Kidney (tissue), 14 donors: ENCODE measurements around the gene ZBTB1. TPM values are rescaled to one million over a fixed set of nuclear protein-coding genes. Genes with fewer than 3 reads are reported as not detected.

ENCODE experiments used
- DNase-seq, 5 donors: peaks; one replicate each; pipeline ENCODE4 v3.0.0-alpha.2; 2013 to 2020
- FAIRE-seq: peaks from 2 replicates; lab custom pipeline; 2012; peaks lifted over from hg19 to GRCh38; lab: Jason Lieb, UNC
- H3K27ac ChIP-seq, 2 donors: one replicate each; pipeline ENCODE4 v1.7.0; 2013; ENCODE audit warnings: low read depth in 2 of 2, low read length in 2 of 2, inconsistent platforms in 1 of 2
- H3K27me3 ChIP-seq: one replicate; pipeline ENCODE4 v1.7.1; 2013; ENCODE audit warnings: low read length, inconsistent platforms; ENCODE audit not compliant: control insufficient read depth, insufficient read depth
- H3K36me3 ChIP-seq, 3 donors: one replicate each; pipeline versions ENCODE4 v1.7.0 to v1.7.1; 2013; ENCODE audit warnings: low read length in 3 of 3, control low read depth in 1 of 3, inconsistent platforms in 1 of 3; ENCODE audit not compliant: insufficient read depth in 3 of 3, control insufficient read depth in 2 of 3
- H3K4me1 ChIP-seq, 3 donors: one replicate each; pipeline versions ENCODE4 v1.7.0 to v1.7.1; 2013; ENCODE audit warnings: low read length in 3 of 3, inconsistent platforms in 1 of 3, low read depth in 1 of 3; ENCODE audit not compliant: control insufficient read depth in 2 of 3, insufficient read depth in 2 of 3
- H3K4me3 ChIP-seq, 3 donors: one replicate each; pipeline versions ENCODE4 v1.7.0 to v1.8.1; 2013; ENCODE audit warnings: low read length in 3 of 3, control low read depth in 1 of 3, inconsistent platforms in 1 of 3
- H3K9ac ChIP-seq, 3 donors: one replicate each; pipeline versions ENCODE4 v1.7.0 to v1.7.1; 2013; ENCODE audit warnings: low read length in 3 of 3, control low read depth in 1 of 3, inconsistent platforms in 1 of 3
- H3K9me3 ChIP-seq, 3 donors: one replicate each; pipeline versions ENCODE4 v1.7.0 to v1.7.1; 2013; ENCODE audit warnings: low read length in 3 of 3, control low read depth in 1 of 3, inconsistent platforms in 1 of 3; ENCODE audit not compliant: control insufficient read depth in 2 of 3, insufficient read depth in 1 of 3
- CTCF ChIP-seq: IDR thresholded peaks from 3 replicates; pipeline ENCODE4 v1.5.1; 2012; ENCODE audit warnings: mild to moderate bottlenecking, moderate library complexity, borderline replicate concordance; ENCODE audit not compliant: insufficient read depth; ENCODE audit errors: extremely low read depth
- intact Hi-C: fragments of 100-400 bp; cut with DNase I; formaldehyde crosslinking; loops from one replicate; pipeline ENCODE4 v1.11.1; 2022
- polyA plus RNA-seq: library from polyadenylated mRNA; stranded (reverse); fragments of 350-450 nt; fragmentation: Illumina TruSeq; extraction: RNeasy Lipid Tissue Mini Kit (QIAGEN cat#74804); gene quantifications from one replicate; pipeline ENCODE4 v1.2.3, GENCODE V29; 2014; ENCODE audit warnings: low read depth, low replicate concordance; ENCODE audit not compliant: insufficient read depth
- total RNA-seq: library from RNA; stranded (reverse); fragmentation: NEBNext Ultra II Directional; extraction: Animal tissue kit (Norgen Biotek cat#: 25700); gene quantifications from one replicate; pipeline ENCODE4 v1.2.1, GENCODE V29; 2021
- donor health status: control.
- donor health status: control.
- donor health status: control.
- donor health status: control.
- donor health status: control.
- donor health status: DM: yes; HTN: yes; CAD: no.
- donor health status: Normal renal cell carcinoma (clear cell type).

The ZBTB1 gene
- total and polyA plus RNA-seq, 2 donors from 2014 or later, result 13.3 to 46.8 TPM

- DNase-seq (peak; percentile 100), FAIRE-seq (peak; percentile 99)
- Histone ChIP-seq H3K9ac (peak within 1 kb of the TSS; percentile 37 to 77 (median 61)), H3K27ac (peak within 1 kb of the TSS; percentile 79 to 83), H3K36me3 (no peaks in the 10 kb centered on the region), H3K27me3 (peaks cover 18% of the 10 kb centered on the region), H3K4me3 (peak within 1 kb of the TSS; percentile 76 to 82 (median 80)), H3K9me3 (peaks cover 0 to 5% (median 0%) of the 10 kb centered on the region in 3 donors), H3K4me1 (peaks cover 0 to 6% (median 2%) of the 10 kb centered on the region in 3 donors)
- intact Hi-C loops, result no loop called here
- TF ChIP-seq CTCF, result peak; percentile 86
Observed at GRCh38 chr14:64540208-64541202, 35.9 kb downstream of the ZBTB1 start, which contains the start of gene HSPA2. Gene HSPA2, plus strand, starts transcription at chr14:64540741. Its CDS starts 109 bp downstream, at chr14:64540850.

GRCh38 chr14:64541261-64541971 is 36.8 kb downstream of the ZBTB1 start:
- Histone ChIP-seq H3K27me3 (peaks cover 18% of the 10 kb centered on the region), H3K9ac (peak overlapping the region in 1 of 3 donors; percentile 60), H3K27ac (peak overlapping the region in 1 of 2 donors; percentile 73), H3K4me3 (peak overlapping the region; percentile 69 to 76 (median 74)), H3K4me1 (peaks cover 0 to 6% (median 2%) of the 10 kb centered on the region in 3 donors), H3K36me3 (no peaks in the 10 kb centered on the region), H3K9me3 (peaks cover 0 to 5% (median 0%) of the 10 kb centered on the region in 3 donors)
- no peak for FAIRE-seq
- DNase-seq, result peak; percentile 50 to 86 (median 68)
- TF ChIP-seq CTCF, result no peak
- intact Hi-C loops, result no loop called here

- Histone ChIP-seq H3K4me3 (peak overlapping the region; percentile 47 to 76 (median 74)), H3K9ac (peak overlapping the region in 2 of 3 donors; percentile 48 to 60), H3K9me3 (peaks cover 0 to 5% (median 0%) of the 10 kb centered on the region in 3 donors), H3K4me1 (peaks cover 0 to 6% (median 2%) of the 10 kb centered on the region in 3 donors), H3K27me3 (peaks cover 18% of the 10 kb centered on the region), H3K27ac (peak overlapping the region; percentile 20 to 61), H3K36me3 (no peaks in the 10 kb centered on the region)
- intact Hi-C loops, result no loop called here
- no peak for TF ChIP-seq CTCF
- no peak for FAIRE-seq
- DNase-seq, result peak in 4 of 5 donors; percentile 43 to 79 (median 54)
Observed at GRCh38 chr14:64541972-64542835, 37.6 kb downstream of the ZBTB1 start.
